Gastrocnemius medialis (tissue), 4 donors: ENCODE measurements around the gene EP400. TPM values are rescaled to one million over a fixed set of nuclear protein-coding genes. Genes with fewer than 3 reads are reported as not detected.
A peak's percentile ranks its signal among the peaks of the same experiment; 100 is the strongest.

ENCODE experiments used
- ATAC-seq, 2 donors: fragments of 150-250 bp; one replicate each; pipeline ENCODE4 v1.9.1; 2016
- DNase-seq, 2 donors: peaks; one replicate each; pipeline ENCODE4 v3.0.0-alpha.2; 2019
- H3K27ac ChIP-seq, 4 donors: fragments of 200-600 bp; sonication (generic); 1 replicate in 1 of 4; 2 replicates in 3 of 4; pipeline ENCODE4 v1.5.1; 2016 to 2018; ENCODE audit warnings: mild to moderate bottlenecking in 2 of 4, moderate library complexity in 1 of 4
- H3K27me3 ChIP-seq, 3 donors: fragments of 200-600 bp; sonication (generic) in 2 of 3; 1 replicate in 1 of 3; 2 replicates in 2 of 3; pipeline versions ENCODE4 v1.5.1 to v1.6.0; 2016 to 2019; ENCODE audit warnings: mild to moderate bottlenecking in 1 of 3, moderate library complexity in 1 of 3
- H3K36me3 ChIP-seq, 2 donors: fragments of 200-600 bp; sonication (generic) in 1 of 2; one replicate each; pipeline ENCODE4 v1.5.1; 2017 to 2018
- H3K4me1 ChIP-seq, 2 donors: fragments of 200-600 bp; sonication (generic) in 1 of 2; one replicate each; pipeline ENCODE4 v1.5.1; 2016 to 2017; ENCODE audit warnings: mild to moderate bottlenecking in 2 of 2
- H3K4me3 ChIP-seq, 4 donors: fragments of 200-600 bp; sonication (generic) in 3 of 4; 1 replicate in 1 of 4; 2 replicates in 3 of 4; pipeline ENCODE4 v1.5.1; 2016 to 2019; ENCODE audit warnings: mild to moderate bottlenecking in 2 of 4
- H3K9me3 ChIP-seq, 3 donors: fragments of 200-600 bp; sonication (generic) in 2 of 3; 1 replicate in 1 of 3; 2 replicates in 2 of 3; pipeline ENCODE4 v1.5.1; 2016 to 2019
- CTCF ChIP-seq, 5 experiments: fragments of 450-650 bp in 3 of 5; fragments of 200-600 bp in 2 of 5; sonication (generic) in 2 of 5; IDR thresholded peaks in 4 of 5; conservative IDR thresholded peaks in 1 of 5; 1 replicate in 4 of 5; 2 replicates in 1 of 5; pipeline ENCODE4 v1.5.1; 2016 to 2019; ENCODE audit warnings: antibody characterized with exemption in 5 of 5, mild to moderate bottlenecking in 3 of 5, moderate library complexity in 3 of 5
- POLR2A ChIP-seq, 2 donors: fragments of 450-650 bp; IDR thresholded peaks; one replicate each; pipeline ENCODE4 v1.6.1; 2017; ENCODE audit warnings: antibody characterized with exemption in 2 of 2, mild to moderate bottlenecking in 2 of 2, moderate library complexity in 2 of 2
- in situ Hi-C, 4 donors: fragments of 200-750 bp; cut with MboI; loops; one replicate each; pipeline versions ENCODE4 v1.15.0 to v1.8.0; 2017; ENCODE audit warnings: low sequenced_read_pairs in 4 of 4
- intact Hi-C: fragments of 100-400 bp; cut with DNase I; formaldehyde crosslinking; loops from one replicate; pipeline ENCODE4 v1.15.1; 2023; ENCODE audit warnings: low total_unique reads
- total RNA-seq, 4 donors: library from RNA; depleted of rRNA; stranded (reverse); fragments of >200 nt; gene quantifications; one replicate each; pipeline versions ENCODE4 v1.1.0 to v1.2.3, GENCODE V29; 2016

Gene EP400
- total RNA-seq, 4 donors from 2014 or later = 11.9 to 17.4 (median 15.0) TPM

- H3K27ac ChIP-seq = peak overlapping the region; percentile 93 to 97 (median 94)
- intact Hi-C loops = loop anchor here (1.0 to 10.0 kb wide), 4 partner anchors 61 to 1249 kb away; partner anchors contain the start of genes DDX51, EP400, NOC4L and STX2
- no peaks in the 10 kb centered on the region for H3K9me3 ChIP-seq
- peaks cover 0 to 3% of the 10 kb centered on the region in 2 donors for H3K36me3 ChIP-seq
- peak; percentile 94 to 96 for TF ChIP-seq POLR2A (IDR thresholded peaks at IDR 0.05)
- peak in 1 of 5 experiments; percentile 5 for TF ChIP-seq CTCF (IDR thresholded peaks at IDR 0.05 in 4 of 5, conservative IDR thresholded peaks at IDR 0.05 in 1 of 5)
- ATAC-seq (peak; percentile 87 to 92), DNase-seq (peak; percentile 90)
- peak overlapping the region; percentile 72 to 98 (median 87) for H3K4me3 ChIP-seq
- H3K4me1 ChIP-seq = peaks cover 17 to 22% of the 10 kb centered on the region in 2 donors
- in situ Hi-C loops = no loop called here
- no peaks in the 10 kb centered on the region for H3K27me3 ChIP-seq
Measured at GRCh38 chr12:132083941-132084620, 134.3 kb downstream of the EP400 start.

GRCh38 chr12:132084621-132085290 is 135.0 kb downstream of the EP400 start:
- DNase-seq (peak; percentile 53 to 71), ATAC-seq (peak; percentile 43 to 63)
- H3K4me1 ChIP-seq = peaks cover 17 to 22% of the 10 kb centered on the region in 2 donors
- H3K4me3 ChIP-seq = peak overlapping the region; percentile 54 to 98 (median 87)
- intact Hi-C loops = loop anchor here (1.0 to 10.0 kb wide), 5 partner anchors 60 to 1250 kb away; partner anchors contain the start of genes DDX51, EP400, NOC4L and SFSWAP
- TF ChIP-seq CTCF (IDR thresholded peaks at IDR 0.05 in 4 of 5, conservative IDR thresholded peaks at IDR 0.05 in 1 of 5) = no peak
- no peak for TF ChIP-seq POLR2A (IDR thresholded peaks at IDR 0.05)
- peak overlapping the region; percentile 93 to 97 (median 94) for H3K27ac ChIP-seq
- no peaks in the 10 kb centered on the region for H3K9me3 ChIP-seq
- in situ Hi-C loops = no loop called here
- H3K27me3 ChIP-seq = no peaks in the 10 kb centered on the region
- peaks cover 0 to 4% of the 10 kb centered on the region in 2 donors for H3K36me3 ChIP-seq

GRCh38 chr12:132085291-132085635 is 135.5 kb downstream of the EP400 start:
- H3K36me3 ChIP-seq = peaks cover 0 to 4% of the 10 kb centered on the region in 2 donors
- H3K27me3 ChIP-seq = no peaks in the 10 kb centered on the region
- H3K4me3 ChIP-seq = peak overlapping the region; percentile 54 to 98 (median 87)
- peaks cover 17 to 22% of the 10 kb centered on the region in 2 donors for H3K4me1 ChIP-seq
- DNase-seq = no peak
- in situ Hi-C loops (no loop called here), intact Hi-C loops (loop anchor here (2.0 to 10.0 kb wide), 3 partner anchors 60 to 1250 kb away; partner anchors contain the start of genes DDX51, NOC4L, SFSWAP and STX2)
- TF ChIP-seq POLR2A (IDR thresholded peaks at IDR 0.05) (no peak), CTCF (IDR thresholded peaks at IDR 0.05 in 4 of 5, conservative IDR thresholded peaks at IDR 0.05 in 1 of 5) (no peak)
- no peaks in the 10 kb centered on the region for H3K9me3 ChIP-seq
- peak overlapping the region; percentile 93 to 97 (median 94) for H3K27ac ChIP-seq
- ATAC-seq = peak in 1 of 2 donors; percentile 4

- Histone ChIP-seq H3K27ac (no peak overlapping the region), H3K4me3 (no peak overlapping the region), H3K4me1 (peaks cover 12 to 16% of the 10 kb centered on the region in 2 donors), H3K27me3 (no peaks in the 10 kb centered on the region), H3K9me3 (no peaks in the 10 kb centered on the region), H3K36me3 (peaks cover 0 to 11% of the 10 kb centered on the region in 2 donors)
- intact Hi-C loops = loop anchor here (5.0 to 10.0 kb wide), 2 partner anchors 377 to 1255 kb away; partner anchors contain the start of genes SFSWAP and STX2
- DNase-seq (no peak), ATAC-seq (no peak)
- in situ Hi-C loops = no loop called here
- TF ChIP-seq POLR2A (IDR thresholded peaks at IDR 0.05) (no peak), CTCF (IDR thresholded peaks at IDR 0.05 in 4 of 5, conservative IDR thresholded peaks at IDR 0.05 in 1 of 5) (no peak)
Measured at GRCh38 chr12:132089407-132089910, 139.7 kb downstream of the EP400 start.
